Skeletal muscle tissue (tissue), 4 donors: Measurements from ENCODE around the gene CNTRL. TPM values are rescaled to one million over a fixed set of nuclear protein-coding genes. Genes with fewer than 3 reads are reported as not detected.
A peak's percentile ranks its signal among the peaks of the same experiment; 100 is the strongest.

ENCODE experiments used
- H3K27ac ChIP-seq: one replicate; pipeline ENCODE4 v1.7.0; 2013; ENCODE audit warnings: mild to moderate bottlenecking, low read depth, low read length, inconsistent platforms
- H3K27me3 ChIP-seq, 3 donors: one replicate each; pipeline ENCODE4 v1.7.0; 2013; ENCODE audit warnings: low read length in 3 of 3; ENCODE audit not compliant: control insufficient read depth in 3 of 3, insufficient read depth in 3 of 3
- H3K36me3 ChIP-seq, 3 donors: one replicate each; pipeline ENCODE4 v1.7.0; 2013; ENCODE audit warnings: low read length in 3 of 3; ENCODE audit not compliant: control insufficient read depth in 3 of 3, insufficient read depth in 3 of 3
- H3K4me1 ChIP-seq, 3 donors: one replicate each; pipeline ENCODE4 v1.7.0; 2013; ENCODE audit warnings: low read length in 3 of 3, mild to moderate bottlenecking in 3 of 3; ENCODE audit not compliant: control insufficient read depth in 3 of 3, insufficient read depth in 3 of 3
- H3K4me3 ChIP-seq, 3 donors: one replicate each; pipeline ENCODE4 v1.7.0; 2013; ENCODE audit warnings: low read length in 3 of 3
- H3K9ac ChIP-seq, 3 donors: one replicate each; pipeline ENCODE4 v1.7.0; 2013; ENCODE audit warnings: low read length in 3 of 3, mild to moderate bottlenecking in 3 of 3, moderate library complexity in 2 of 3, low read depth in 1 of 3
- H3K9me3 ChIP-seq, 3 donors: one replicate each; pipeline ENCODE4 v1.7.0; 2013; ENCODE audit warnings: low read length in 3 of 3; ENCODE audit not compliant: control insufficient read depth in 3 of 3
- total RNA-seq: library from RNA; depleted of rRNA; stranded (reverse); fragments of >200 nt; gene quantifications from one replicate; pipeline ENCODE4 v1.2.3, GENCODE V29; 2014
- donor health status: Osteomylitis.

Gene CNTRL
- total RNA-seq, 1 donor from 2014 or later, result 8.9 TPM

DNA sequence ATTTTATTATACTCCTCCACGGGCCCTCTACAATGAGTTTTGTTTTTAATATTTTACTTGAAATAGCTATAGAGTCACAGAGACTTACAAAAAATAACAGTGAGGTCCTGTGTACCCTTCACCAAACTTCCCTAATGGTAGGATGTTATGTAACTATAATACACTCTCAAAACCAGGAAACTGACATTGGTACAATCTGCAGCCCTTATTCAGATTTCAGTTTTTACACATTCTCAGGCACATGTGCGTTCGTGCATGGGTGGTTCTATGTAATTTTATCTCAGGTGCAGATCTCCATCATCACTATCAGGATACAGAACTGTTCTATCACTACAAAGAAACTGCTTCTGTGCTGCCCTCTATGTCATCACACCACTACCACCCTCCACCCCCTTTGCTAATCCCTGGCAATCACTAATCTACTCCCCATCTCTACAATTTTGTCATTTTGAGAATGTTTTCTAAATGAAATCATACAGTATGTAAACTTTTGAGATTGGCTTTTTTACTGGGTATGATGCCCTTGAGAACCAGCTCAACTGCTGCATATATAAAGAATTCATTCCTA is 110.5 kb downstream of the CNTRL start:
- Histone ChIP-seq H3K27me3 (no peaks in the 10 kb centered on the region), H3K4me3 (no peak overlapping the region), H3K9me3 (no peaks in the 10 kb centered on the region), H3K9ac (no peak overlapping the region), H3K36me3 (peaks cover 9 to 27% (median 20%) of the 10 kb centered on the region in 3 donors), H3K4me1 (peaks cover 0 to 2% (median 0%) of the 10 kb centered on the region in 3 donors), H3K27ac (no peak overlapping the region)

DNA sequence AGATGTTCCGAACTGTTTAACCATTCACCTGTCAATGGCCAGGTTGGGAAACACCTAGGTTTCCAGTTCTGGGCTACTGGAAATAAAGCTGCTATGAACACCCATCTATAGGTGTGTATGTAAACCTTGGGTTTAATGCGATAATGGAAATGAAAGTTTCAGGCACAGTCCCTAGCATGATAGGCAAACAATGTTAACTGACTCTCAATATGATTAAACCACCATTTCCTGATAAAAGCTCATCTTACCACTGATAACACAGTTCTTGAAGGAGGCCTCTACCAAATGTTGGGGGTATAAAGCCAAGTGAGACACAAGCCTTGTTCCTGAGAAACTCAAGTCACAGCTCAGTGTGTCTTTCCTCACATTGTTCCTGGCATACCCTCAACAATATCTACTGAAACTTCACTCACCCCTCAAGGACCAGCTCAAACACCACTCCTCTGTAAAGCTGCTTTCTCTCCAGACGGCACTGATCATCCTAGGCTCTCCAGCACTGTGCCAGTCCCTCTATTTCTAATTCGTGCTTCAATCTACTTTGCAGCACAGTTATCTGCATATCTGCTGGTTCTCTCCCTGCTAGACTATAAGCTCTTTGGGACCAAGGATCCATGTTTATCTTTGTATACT is 111.1 kb downstream of the CNTRL start:
- Histone ChIP-seq H3K27me3 (no peaks in the 10 kb centered on the region), H3K4me3 (no peak overlapping the region), H3K4me1 (peaks cover 0 to 6% (median under 1%) of the 10 kb centered on the region in 3 donors), H3K27ac (no peak overlapping the region), H3K9me3 (no peaks in the 10 kb centered on the region), H3K9ac (no peak overlapping the region), H3K36me3 (peaks cover 9 to 22% (median 19%) of the 10 kb centered on the region in 3 donors)

- Histone ChIP-seq H3K4me3 (no peak overlapping the region), H3K36me3 (peaks cover 4 to 10% (median 7%) of the 10 kb centered on the region in 3 donors), H3K27ac (no peak overlapping the region), H3K27me3 (no peaks in the 10 kb centered on the region), H3K4me1 (peaks cover 0 to 19% (median 8%) of the 10 kb centered on the region in 3 donors), H3K9me3 (no peaks in the 10 kb centered on the region), H3K9ac (no peak overlapping the region)
Measured at GRCh38 chr9:121187636-121188305, 113.0 kb downstream of the CNTRL start.

- Histone ChIP-seq H3K9me3 (no peaks in the 10 kb centered on the region), H3K4me1 (peaks cover 3 to 19% (median 11%) of the 10 kb centered on the region in 3 donors), H3K27me3 (no peaks in the 10 kb centered on the region), H3K9ac (no peak overlapping the region), H3K4me3 (no peak overlapping the region), H3K27ac (no peak overlapping the region), H3K36me3 (peaks cover 4 to 10% (median 7%) of the 10 kb centered on the region in 3 donors)
Measured at GRCh38 chr9:121189006-121189405, 114.3 kb downstream of the CNTRL start.

DNA sequence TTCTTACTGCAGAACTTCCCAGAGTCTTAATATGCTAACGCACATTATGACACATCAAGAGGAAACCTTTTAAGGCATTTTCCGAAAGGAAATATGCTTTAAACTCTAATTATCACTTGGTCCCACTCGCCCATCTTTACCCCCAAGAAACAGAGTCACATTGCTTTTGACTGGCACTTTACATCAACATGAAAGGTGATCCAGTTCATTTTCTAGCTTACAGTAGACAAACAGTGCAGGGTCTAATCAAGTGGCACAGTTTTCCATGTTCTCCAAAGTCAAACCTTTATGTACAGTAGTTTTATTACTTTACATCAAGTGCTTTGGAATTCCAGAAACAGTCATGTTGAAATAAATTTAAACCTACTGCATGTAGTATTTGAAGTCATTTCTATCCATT is 114.9 kb downstream of the CNTRL start:
- no peaks in the 10 kb centered on the region for H3K9me3 ChIP-seq
- H3K27me3 ChIP-seq, result no peaks in the 10 kb centered on the region
- peaks cover 3 to 17% (median 11%) of the 10 kb centered on the region in 3 donors for H3K4me1 ChIP-seq
- H3K9ac ChIP-seq, result no peak overlapping the region
- H3K4me3 ChIP-seq, result no peak overlapping the region
- no peak overlapping the region for H3K27ac ChIP-seq
- H3K36me3 ChIP-seq, result peaks cover 4 to 10% (median 7%) of the 10 kb centered on the region in 3 donors

- Histone ChIP-seq H3K27me3 (no peaks in the 10 kb centered on the region), H3K36me3 (peaks cover 0 to under 1% (median 0%) of the 10 kb centered on the region in 3 donors), H3K9ac (no peak overlapping the region), H3K27ac (no peak overlapping the region), H3K4me3 (no peak overlapping the region), H3K9me3 (no peaks in the 10 kb centered on the region), H3K4me1 (peaks cover 6 to 18% (median 11%) of the 10 kb centered on the region in 3 donors)
Measured at GRCh38 chr9:121191235-121191634, 116.5 kb downstream of the CNTRL start.

DNA sequence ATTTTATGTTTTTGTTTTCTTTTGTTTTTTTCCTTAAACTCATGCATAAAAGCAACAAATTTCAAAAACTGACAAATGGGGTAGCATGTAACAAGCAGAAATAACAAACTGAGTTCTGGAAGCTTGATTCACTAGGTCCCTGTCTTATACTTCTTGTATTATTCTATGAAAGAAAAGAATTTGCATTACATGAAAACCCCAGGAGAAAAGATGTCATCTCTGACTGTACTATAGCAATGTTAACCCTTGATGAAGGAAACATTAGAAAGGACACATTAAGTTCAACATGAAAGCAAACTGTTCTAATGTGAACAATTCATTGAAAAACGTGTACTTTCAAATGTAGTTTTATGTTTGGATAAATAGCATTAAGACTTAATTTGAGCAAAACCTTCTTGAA is 117.8 kb downstream of the CNTRL start:
- no peak overlapping the region for H3K9ac ChIP-seq
- H3K4me1 ChIP-seq, result peaks cover 13 to 28% (median 18%) of the 10 kb centered on the region in 3 donors
- H3K27ac ChIP-seq, result no peak overlapping the region
- H3K9me3 ChIP-seq, result no peaks in the 10 kb centered on the region
- no peaks in the 10 kb centered on the region for H3K36me3 ChIP-seq
- no peaks in the 10 kb centered on the region for H3K27me3 ChIP-seq
- H3K4me3 ChIP-seq, result no peak overlapping the region

GRCh38 chr9:121192959-121193640 is 118.3 kb downstream of the CNTRL start:
- Histone ChIP-seq H3K27ac (no peak overlapping the region), H3K4me3 (peak overlapping the region in 1 of 3 donors; percentile 12), H3K9ac (no peak overlapping the region), H3K9me3 (no peaks in the 10 kb centered on the region), H3K27me3 (no peaks in the 10 kb centered on the region), H3K4me1 (peaks cover 18 to 33% (median 20%) of the 10 kb centered on the region in 3 donors), H3K36me3 (no peaks in the 10 kb centered on the region)

DNA sequence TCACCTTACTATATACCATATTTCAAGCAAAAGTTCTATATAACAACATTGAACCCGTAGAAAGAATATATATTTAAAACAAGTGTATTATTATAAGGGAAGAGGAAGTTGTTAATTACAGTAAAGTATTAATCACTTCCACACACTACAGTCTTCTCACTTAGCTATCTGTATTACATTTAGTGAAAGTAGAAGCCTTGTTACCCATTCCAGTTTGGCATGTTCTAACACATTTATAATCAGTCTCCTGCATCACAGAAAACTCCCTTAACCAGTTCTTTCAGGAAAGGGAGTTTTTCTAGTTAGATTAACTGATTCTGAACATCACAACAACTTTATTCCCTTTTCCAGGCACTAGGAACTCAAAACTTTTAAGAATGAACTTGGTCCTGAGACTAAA is 120.0 kb downstream of the CNTRL start:
- Histone ChIP-seq H3K4me1 (peaks cover 22 to 48% (median 27%) of the 10 kb centered on the region in 3 donors), H3K9ac (no peak overlapping the region), H3K27ac (no peak overlapping the region), H3K36me3 (no peaks in the 10 kb centered on the region), H3K9me3 (no peaks in the 10 kb centered on the region), H3K4me3 (no peak overlapping the region), H3K27me3 (no peaks in the 10 kb centered on the region)
